C4-2B (cell line): ENCODE results near the gene MYL7.

ENCODE experiments used
- H3K27ac ChIP-seq: fragments of 450-650 bp; 2 replicates; pipeline ENCODE4 v1.5.1; 2017
- ZFX ChIP-seq: fragments of 450-650 bp; IDR thresholded peaks from 2 replicates; pipeline ENCODE4 v1.6.1; 2017
- TF ChIP-seq, protein P1 (sequence below): fragments of 450-650 bp; conservative IDR thresholded peaks from 2 replicates; pipeline ENCODE4 v1.5.1; 2017; ENCODE audit warnings: mild to moderate bottlenecking

Gene MYL7

GRCh38 chr7:44101303-44101965 is 39.7 kb downstream of the MYL7 start:
- TF ChIP-seq, protein P1, sequence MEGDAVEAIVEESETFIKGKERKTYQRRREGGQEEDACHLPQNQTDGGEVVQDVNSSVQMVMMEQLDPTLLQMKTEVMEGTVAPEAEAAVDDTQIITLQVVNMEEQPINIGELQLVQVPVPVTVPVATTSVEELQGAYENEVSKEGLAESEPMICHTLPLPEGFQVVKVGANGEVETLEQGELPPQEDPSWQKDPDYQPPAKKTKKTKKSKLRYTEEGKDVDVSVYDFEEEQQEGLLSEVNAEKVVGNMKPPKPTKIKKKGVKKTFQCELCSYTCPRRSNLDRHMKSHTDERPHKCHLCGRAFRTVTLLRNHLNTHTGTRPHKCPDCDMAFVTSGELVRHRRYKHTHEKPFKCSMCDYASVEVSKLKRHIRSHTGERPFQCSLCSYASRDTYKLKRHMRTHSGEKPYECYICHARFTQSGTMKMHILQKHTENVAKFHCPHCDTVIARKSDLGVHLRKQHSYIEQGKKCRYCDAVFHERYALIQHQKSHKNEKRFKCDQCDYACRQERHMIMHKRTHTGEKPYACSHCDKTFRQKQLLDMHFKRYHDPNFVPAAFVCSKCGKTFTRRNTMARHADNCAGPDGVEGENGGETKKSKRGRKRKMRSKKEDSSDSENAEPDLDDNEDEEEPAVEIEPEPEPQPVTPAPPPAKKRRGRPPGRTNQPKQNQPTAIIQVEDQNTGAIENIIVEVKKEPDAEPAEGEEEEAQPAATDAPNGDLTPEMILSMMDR, result no peak
- no peak for TF ChIP-seq ZFX
- no peak overlapping the region for H3K27ac ChIP-seq

GRCh38 chr7:44100458-44101302 is 40.5 kb downstream of the MYL7 start:
- no peak overlapping the region for H3K27ac ChIP-seq
- TF ChIP-seq, protein P1, result no peak
- no peak for TF ChIP-seq ZFX

GRCh38 chr7:44099669-44100068 is 41.5 kb downstream of the MYL7 start:
- TF ChIP-seq, protein P1, result no peak
- no peak for TF ChIP-seq ZFX

DNA sequence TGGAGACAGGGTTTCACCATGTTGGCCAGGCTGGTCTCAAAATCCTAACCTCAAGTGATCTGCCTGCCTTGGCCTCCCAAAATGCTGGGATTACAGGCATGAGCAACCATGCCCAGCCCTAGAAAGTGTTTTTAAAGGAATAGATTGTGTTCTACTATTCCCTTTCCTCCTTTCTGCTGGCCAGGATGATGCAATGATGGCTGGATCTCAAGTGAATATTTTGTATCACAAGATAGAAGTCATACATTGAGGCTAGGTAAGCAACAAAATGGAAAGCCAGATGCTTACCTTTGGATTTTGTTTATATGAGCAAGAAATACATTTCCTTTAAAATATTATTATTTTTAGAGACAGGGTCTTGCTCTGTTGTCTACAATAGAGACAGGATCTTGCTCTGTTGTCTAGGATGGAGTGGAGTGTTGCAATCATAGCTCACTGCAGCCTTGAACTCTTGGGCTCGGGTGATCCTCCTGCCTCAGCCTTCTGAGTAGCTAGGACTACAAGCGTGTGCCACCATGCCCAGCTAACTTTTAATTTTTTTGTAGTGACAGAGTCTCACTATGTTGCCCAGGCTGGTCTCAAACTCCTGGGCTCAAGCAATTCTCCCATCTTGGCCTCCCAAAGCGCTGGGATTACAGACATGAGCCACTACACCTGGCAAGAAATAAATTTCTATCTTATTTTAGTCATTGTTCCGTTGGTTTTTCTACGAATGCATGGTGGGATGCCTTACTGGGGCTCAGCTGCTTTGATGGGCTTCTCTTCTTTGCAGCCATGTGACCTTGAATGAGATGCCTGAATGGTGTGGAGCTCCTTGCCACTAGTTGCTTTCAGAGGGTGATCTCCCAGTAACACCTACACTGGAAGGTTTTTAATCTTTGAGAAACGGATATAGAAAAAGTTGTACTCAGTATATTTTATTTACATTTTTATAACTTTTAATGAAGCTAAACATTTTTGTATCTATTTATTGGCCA is 42.8 kb downstream of the MYL7 start:
- no peak for TF ChIP-seq ZFX
- TF ChIP-seq, protein P1, result no peak
- no peak overlapping the region for H3K27ac ChIP-seq

More at GRCh38 chr7:44099669-44100068, 41.5 kb downstream of the MYL7 start:
- H3K27ac ChIP-seq, result no peak overlapping the region

DNA sequence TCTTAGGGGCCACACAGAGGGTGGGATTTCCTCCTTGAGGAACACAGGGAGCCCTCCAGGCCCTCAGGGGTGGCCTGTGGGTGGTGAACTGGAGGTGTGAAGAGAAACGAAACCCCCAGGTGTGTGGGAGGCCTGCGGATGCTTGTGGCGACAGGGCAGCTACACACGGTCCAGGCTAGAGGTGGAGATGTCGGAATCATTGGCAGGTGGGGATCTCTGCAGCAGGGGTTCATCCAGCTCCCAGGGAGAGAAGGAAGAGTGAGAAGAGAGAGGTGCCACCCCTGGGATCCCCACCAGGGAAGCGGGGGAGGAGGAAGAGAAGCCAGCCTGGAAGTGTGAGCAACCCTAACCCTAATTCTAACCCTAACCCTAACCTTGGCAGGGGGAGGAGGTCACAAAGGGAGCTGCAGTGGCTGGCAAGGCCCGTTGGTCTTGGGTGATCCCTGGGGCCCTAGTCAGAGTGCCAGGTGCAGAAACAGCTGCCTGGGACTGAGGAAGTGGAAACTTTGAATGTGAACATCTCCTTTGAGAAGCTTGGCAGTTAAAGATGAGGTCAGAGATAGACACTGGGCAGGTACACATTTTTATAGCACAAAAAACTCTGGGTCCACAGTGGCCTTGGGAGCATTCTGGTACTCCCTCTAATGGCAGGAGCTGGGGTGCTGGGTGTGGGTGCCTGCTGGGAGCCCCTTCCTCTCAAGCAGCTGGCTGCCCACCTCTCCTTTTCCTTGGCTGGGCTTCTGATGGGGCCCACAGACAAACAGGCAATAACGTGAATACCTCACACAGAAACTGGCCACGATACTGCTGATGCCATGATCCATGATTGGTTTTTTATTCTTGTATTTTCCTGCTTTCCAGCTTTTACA is 43.8 kb downstream of the MYL7 start:
- H3K27ac ChIP-seq, result no peak overlapping the region
- TF ChIP-seq, protein P1, result no peak
- TF ChIP-seq ZFX, result no peak

GRCh38 chr7:44096326-44096881 is 44.7 kb downstream of the MYL7 start:
- no peak overlapping the region for H3K27ac ChIP-seq
- no peak for TF ChIP-seq ZFX
- TF ChIP-seq, protein P1, result no peak
